Lower leg skin (tissue), 4 donors: Measurements from ENCODE around the gene NMNAT2. TPM values are rescaled to one million over a fixed set of nuclear protein-coding genes. Genes with fewer than 3 reads are reported as not detected.

Source experiments
- DNase-seq, 2 donors: peaks; one replicate each; pipeline ENCODE4 v3.0.0-alpha.2; 2019; ENCODE audit warnings: low spot score in 2 of 2
- H3K4me3 ChIP-seq: fragments of 200-600 bp; sonication (generic); 2 replicates; pipeline ENCODE4 v1.5.1; 2017; ENCODE audit warnings: mild to moderate bottlenecking, low read depth; ENCODE audit not compliant: poor library complexity, severe bottlenecking
- CTCF ChIP-seq, 3 donors: fragments of 450-650 bp; IDR thresholded peaks; one replicate each; pipeline ENCODE4 v1.5.1; 2016; ENCODE audit warnings: antibody characterized with exemption in 3 of 3, mild to moderate bottlenecking in 3 of 3, moderate library complexity in 2 of 3
- POLR2A ChIP-seq, 2 donors: fragments of 450-650 bp; IDR thresholded peaks; one replicate each; pipeline ENCODE4 v1.6.1; 2016 to 2017; ENCODE audit warnings: antibody characterized with exemption in 2 of 2, mild to moderate bottlenecking in 1 of 2, moderate library complexity in 1 of 2
- WGBS, 2 donors: methylation state at CpG; one replicate each; pipeline ENCODE4 v1.1.5; 2018; 5-methylcytosine and 5-hydroxymethylcytosine counted together
- intact Hi-C: fragments of 100-400 bp; cut with DNase I; formaldehyde crosslinking; loops from one replicate; pipeline ENCODE4 v1.15.0; 2023; ENCODE audit warnings: low total_unique reads
- total RNA-seq, 4 donors: library from RNA; depleted of rRNA; stranded (reverse); fragments of >200 nt; gene quantifications; one replicate each; pipeline ENCODE4 v1.1.0, GENCODE V29; 2016

NMNAT2 gene
- total RNA-seq, 4 donors from 2014 or later = 0.23 to 0.34 (median 0.34) TPM; not detected in 1

- DNase-seq = peak in 1 of 2 donors; percentile 70
Measured at GRCh38 chr1:183205196-183205781, 212.9 kb downstream of the NMNAT2 start.

GRCh38 chr1:183203094-183203493 lies 215.1 kb downstream of the NMNAT2 start:
- no peak overlapping the region for H3K4me3 ChIP-seq
- 78 to 85% methylated on average over 3 of the region's 3 CpGs for WGBS, 2 donors
- no peak for DNase-seq
- intact Hi-C loops = no loop called here
- TF ChIP-seq CTCF (IDR thresholded peaks at IDR 0.05) (no peak), POLR2A (IDR thresholded peaks at IDR 0.05) (no peak)

More at GRCh38 chr1:183205196-183205781, 212.9 kb downstream of the NMNAT2 start:
- no peak for TF ChIP-seq POLR2A (IDR thresholded peaks at IDR 0.05)
- TF ChIP-seq CTCF (IDR thresholded peaks at IDR 0.05) = no peak
- intact Hi-C loops = no loop called here
- WGBS, 2 donors = 34 to 39% methylated on average over 3 of the region's 3 CpGs
- no peak overlapping the region for H3K4me3 ChIP-seq

GRCh38 chr1:183200451-183200850 lies 217.7 kb downstream of the NMNAT2 start:
- 73 to 81% methylated on average over 9 of the region's 9 CpGs for WGBS, 2 donors
- no peak for TF ChIP-seq CTCF (IDR thresholded peaks at IDR 0.05)
- TF ChIP-seq POLR2A (IDR thresholded peaks at IDR 0.05) = no peak
- H3K4me3 ChIP-seq = no peak overlapping the region
- no peak for DNase-seq
- intact Hi-C loops = no loop called here

GRCh38 chr1:183199304-183199703 lies 218.9 kb downstream of the NMNAT2 start:
- intact Hi-C loops = no loop called here
- DNase-seq = no peak
- H3K4me3 ChIP-seq = no peak overlapping the region
- TF ChIP-seq POLR2A (IDR thresholded peaks at IDR 0.05) = no peak
- no peak for TF ChIP-seq CTCF (IDR thresholded peaks at IDR 0.05)
- WGBS, 2 donors = 81 to 88% methylated on average over 3 of the region's 3 CpGs

GRCh38 chr1:183198463-183198862 lies 219.7 kb downstream of the NMNAT2 start:
- 42 to 50% methylated on average over 9 of the region's 9 CpGs for WGBS, 2 donors
- H3K4me3 ChIP-seq = no peak overlapping the region
- peak in 1 of 2 donors; percentile 71 for DNase-seq
- intact Hi-C loops = no loop called here
- TF ChIP-seq CTCF (IDR thresholded peaks at IDR 0.05) = no peak

Other genes starting within 250 kb of the NMNAT2 start
- gene LAMC2, start 232.1 kb downstream of the NMNAT2 start, total RNA-seq = 10 to 100 TPM; 29.6 to 36.8 (median 33.1) TPM
- 10 to 100 TPM; 34.8 to 57.9 (median 42.6) TPM for gene SMG7, start 54.1 kb upstream of the NMNAT2 start, total RNA-seq
- gene NCF2, start 172.1 kb upstream of the NMNAT2 start, total RNA-seq = 10 to 100 TPM; 26.6 to 58.2 (median 33.4) TPM
- 10 to 100 TPM; 33.0 to 73.5 (median 68.2) TPM for gene ARPC5, start 217.4 kb upstream of the NMNAT2 start, total RNA-seq
- not detected for gene APOBEC4, start 234.9 kb upstream of the NMNAT2 start, total RNA-seq